Uterus (tissue), 2 donors: ENCODE results near the gene USP26.
"Not testable (repeated sequence)": the region's sequence is repeated elsewhere in the genome, so short reads cannot be mapped to it uniquely, and the experiment has no call there.

ENCODE experiments used
- POLR2A ChIP-seq, 2 donors: fragments of 450-650 bp; IDR thresholded peaks; one replicate each; pipeline ENCODE4 v1.6.1; 2016; ENCODE audit warnings: antibody characterized with exemption in 2 of 2, mild to moderate bottlenecking in 1 of 2, moderate library complexity in 1 of 2
- TF ChIP-seq, protein P1 (sequence below), 4 experiments: fragments of 200-600 bp in 2 of 4; fragments of 450-650 bp in 2 of 4; sonication (generic) in 2 of 4; IDR thresholded peaks; one replicate each; pipeline ENCODE4 v1.5.1; 2016 to 2019; ENCODE audit warnings: antibody characterized with exemption in 4 of 4, mild to moderate bottlenecking in 2 of 4, moderate library complexity in 1 of 4

GRCh38 chrX:132980035-132980434 is 116.9 kb downstream of the USP26 start:
- TF ChIP-seq, protein P1, sequence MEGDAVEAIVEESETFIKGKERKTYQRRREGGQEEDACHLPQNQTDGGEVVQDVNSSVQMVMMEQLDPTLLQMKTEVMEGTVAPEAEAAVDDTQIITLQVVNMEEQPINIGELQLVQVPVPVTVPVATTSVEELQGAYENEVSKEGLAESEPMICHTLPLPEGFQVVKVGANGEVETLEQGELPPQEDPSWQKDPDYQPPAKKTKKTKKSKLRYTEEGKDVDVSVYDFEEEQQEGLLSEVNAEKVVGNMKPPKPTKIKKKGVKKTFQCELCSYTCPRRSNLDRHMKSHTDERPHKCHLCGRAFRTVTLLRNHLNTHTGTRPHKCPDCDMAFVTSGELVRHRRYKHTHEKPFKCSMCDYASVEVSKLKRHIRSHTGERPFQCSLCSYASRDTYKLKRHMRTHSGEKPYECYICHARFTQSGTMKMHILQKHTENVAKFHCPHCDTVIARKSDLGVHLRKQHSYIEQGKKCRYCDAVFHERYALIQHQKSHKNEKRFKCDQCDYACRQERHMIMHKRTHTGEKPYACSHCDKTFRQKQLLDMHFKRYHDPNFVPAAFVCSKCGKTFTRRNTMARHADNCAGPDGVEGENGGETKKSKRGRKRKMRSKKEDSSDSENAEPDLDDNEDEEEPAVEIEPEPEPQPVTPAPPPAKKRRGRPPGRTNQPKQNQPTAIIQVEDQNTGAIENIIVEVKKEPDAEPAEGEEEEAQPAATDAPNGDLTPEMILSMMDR (IDR thresholded peaks at IDR 0.05) = not testable (repeated sequence)
- TF ChIP-seq POLR2A (IDR thresholded peaks at IDR 0.05) = not testable (repeated sequence)
